Stimulated activated CD8-positive, alpha-beta memory T cell treated with anti-CD3 and anti-CD28 coated beads, Interleukin-2, amount 100 ng/mL, for 48 hours (primary cell): ENCODE data around the gene CUBN.

Experiments
- DNase-seq, 2 donors: peaks; one replicate each; pipeline ENCODE4 v3.0.0-alpha.2; 2020; ENCODE audit warnings: low read depth in 2 of 2

CUBN gene

GRCh38 chr10:16788778-16789177, 340.8 kb downstream of the CUBN start:
- no peak for DNase-seq

- no peak for DNase-seq
Measured at GRCh38 chr10:16788125-16788524, 341.5 kb downstream of the CUBN start.

GRCh38 chr10:16787361-16787791, 342.2 kb downstream of the CUBN start:
- DNase-seq, result peak; percentile 36 to 45

- no peak for DNase-seq
Measured at GRCh38 chr10:16780338-16780880, 349.2 kb downstream of the CUBN start.

GRCh38 chr10:16779384-16779915, 350.2 kb downstream of the CUBN start:
- peak; percentile 37 to 52 for DNase-seq

GRCh38 chr10:16777473-16778370, 351.9 kb downstream of the CUBN start:
- no peak for DNase-seq

GRCh38 chr10:16776896-16777295, 352.7 kb downstream of the CUBN start:
- DNase-seq, result no peak
